Gastroesophageal sphincter (tissue), 4 donors: ENCODE results near the gene KASH5. TPM values are rescaled to one million over a fixed set of nuclear protein-coding genes. Genes with fewer than 3 reads are reported as not detected.

Source experiments
- ATAC-seq: fragments of 150-250 bp; one replicate; pipeline ENCODE4 v1.9.1; 2016; ENCODE audit warnings: mild to moderate bottlenecking, moderate library complexity
- H3K27ac ChIP-seq, 4 donors: fragments of 200-600 bp; sonication (generic) in 3 of 4; 1 replicate in 3 of 4; 2 replicates in 1 of 4; pipeline ENCODE4 v1.5.1; 2016 to 2019
- H3K27me3 ChIP-seq: fragments of 200-600 bp; sonication (generic); one replicate; pipeline ENCODE4 v1.5.1; 2019
- H3K36me3 ChIP-seq, 2 donors: fragments of 200-600 bp; sonication (generic); one replicate each; pipeline ENCODE4 v1.5.1; 2019; ENCODE audit warnings: control low read depth in 1 of 2
- H3K4me1 ChIP-seq, 3 donors: fragments of 200-600 bp; sonication (generic); 1 replicate in 2 of 3; 2 replicates in 1 of 3; pipeline ENCODE4 v1.5.1; 2016 to 2019; ENCODE audit warnings: control low read depth in 2 of 3
- H3K4me3 ChIP-seq, 2 donors: fragments of 200-600 bp; sonication (generic); one replicate each; pipeline ENCODE4 v1.5.1; 2019; ENCODE audit warnings: mild to moderate bottlenecking in 1 of 2, moderate library complexity in 1 of 2
- H3K9me3 ChIP-seq, 3 donors: fragments of 200-600 bp; sonication (generic); one replicate each; pipeline ENCODE4 v1.5.1; 2017 to 2019; ENCODE audit warnings: control low read depth in 2 of 3
- EP300 ChIP-seq: sonication (generic); formaldehyde crosslinking; IDR thresholded peaks from one replicate; pipeline ENCODE4 v1.6.1; 2017; ENCODE audit warnings: antibody characterized with exemption, mild to moderate bottlenecking
- POLR2A ChIP-seq, 2 donors: fragments of 450-650 bp; IDR thresholded peaks; one replicate each; pipeline ENCODE4 v1.6.1; 2017; ENCODE audit warnings: antibody characterized with exemption in 2 of 2, mild to moderate bottlenecking in 2 of 2, moderate library complexity in 1 of 2
- POLR2AphosphoS5 ChIP-seq: sonication (generic); formaldehyde crosslinking; IDR thresholded peaks from one replicate; pipeline ENCODE4 v1.6.1; 2017; ENCODE audit warnings: antibody characterized with exemption
- WGBS, 2 donors: methylation state at CpG; one replicate each; pipeline ENCODE4 v1.1.5; 2018; ENCODE audit warnings: low coverage in 1 of 2; 5-methylcytosine and 5-hydroxymethylcytosine counted together
- total RNA-seq, 4 donors: library from RNA; depleted of rRNA; stranded (reverse); fragments of >200 nt; gene quantifications; one replicate each; pipeline ENCODE4 v1.1.0, GENCODE V29; 2016
- TF ChIP-seq, protein P1 (sequence below), 4 experiments: fragments of 200-600 bp in 2 of 4; fragments of 450-650 bp in 2 of 4; sonication (generic) in 1 of 4; IDR thresholded peaks; one replicate each; pipeline ENCODE4 v1.5.1; 2017 to 2019; ENCODE audit warnings: antibody characterized with exemption in 4 of 4, mild to moderate bottlenecking in 2 of 4, moderate library complexity in 2 of 4

KASH5 gene
- total RNA-seq, 4 donors from 2014 or later: not detected

DNA sequence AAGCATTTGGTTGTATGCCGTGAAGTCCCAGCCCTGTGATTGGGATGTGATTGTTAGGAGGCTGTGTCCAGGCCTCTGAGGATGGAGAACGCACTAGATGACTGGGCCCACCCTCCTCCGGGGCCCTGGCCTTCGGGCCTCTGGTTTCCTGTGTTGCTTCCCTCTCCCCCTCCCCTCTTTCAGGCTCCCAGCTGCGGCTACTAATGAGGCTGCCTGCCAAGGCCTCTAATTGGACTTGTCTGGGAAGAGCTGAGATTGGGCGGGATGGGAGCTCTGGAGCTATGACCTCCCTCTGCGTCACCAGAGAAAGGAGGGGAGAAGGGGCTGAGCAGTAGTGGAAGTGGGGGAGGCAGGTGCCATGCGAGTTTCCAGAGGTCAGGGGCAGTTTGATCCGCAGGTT, 25.3 kb downstream of the KASH5 start:
- Histone ChIP-seq H3K27me3 (peaks cover 66% of the 10 kb centered on the region), H3K9me3 (no peaks in the 10 kb centered on the region), H3K4me3 (no peak overlapping the region), H3K27ac (no peak overlapping the region), H3K36me3 (no peaks in the 10 kb centered on the region), H3K4me1 (no peaks in the 10 kb centered on the region)
- 70% methylated on average over 2 of the region's 9 CpGs; no CpG with 5 or more reads in 1 of the 2 donors for WGBS, 2 donors
- no peak for ATAC-seq
- TF ChIP-seq EP300: no peak
- TF ChIP-seq, protein P1, sequence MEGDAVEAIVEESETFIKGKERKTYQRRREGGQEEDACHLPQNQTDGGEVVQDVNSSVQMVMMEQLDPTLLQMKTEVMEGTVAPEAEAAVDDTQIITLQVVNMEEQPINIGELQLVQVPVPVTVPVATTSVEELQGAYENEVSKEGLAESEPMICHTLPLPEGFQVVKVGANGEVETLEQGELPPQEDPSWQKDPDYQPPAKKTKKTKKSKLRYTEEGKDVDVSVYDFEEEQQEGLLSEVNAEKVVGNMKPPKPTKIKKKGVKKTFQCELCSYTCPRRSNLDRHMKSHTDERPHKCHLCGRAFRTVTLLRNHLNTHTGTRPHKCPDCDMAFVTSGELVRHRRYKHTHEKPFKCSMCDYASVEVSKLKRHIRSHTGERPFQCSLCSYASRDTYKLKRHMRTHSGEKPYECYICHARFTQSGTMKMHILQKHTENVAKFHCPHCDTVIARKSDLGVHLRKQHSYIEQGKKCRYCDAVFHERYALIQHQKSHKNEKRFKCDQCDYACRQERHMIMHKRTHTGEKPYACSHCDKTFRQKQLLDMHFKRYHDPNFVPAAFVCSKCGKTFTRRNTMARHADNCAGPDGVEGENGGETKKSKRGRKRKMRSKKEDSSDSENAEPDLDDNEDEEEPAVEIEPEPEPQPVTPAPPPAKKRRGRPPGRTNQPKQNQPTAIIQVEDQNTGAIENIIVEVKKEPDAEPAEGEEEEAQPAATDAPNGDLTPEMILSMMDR (IDR thresholded peaks at IDR 0.05): no peak
- TF ChIP-seq POLR2AphosphoS5: no peak
- no peak for TF ChIP-seq POLR2A (IDR thresholded peaks at IDR 0.05)

DNA sequence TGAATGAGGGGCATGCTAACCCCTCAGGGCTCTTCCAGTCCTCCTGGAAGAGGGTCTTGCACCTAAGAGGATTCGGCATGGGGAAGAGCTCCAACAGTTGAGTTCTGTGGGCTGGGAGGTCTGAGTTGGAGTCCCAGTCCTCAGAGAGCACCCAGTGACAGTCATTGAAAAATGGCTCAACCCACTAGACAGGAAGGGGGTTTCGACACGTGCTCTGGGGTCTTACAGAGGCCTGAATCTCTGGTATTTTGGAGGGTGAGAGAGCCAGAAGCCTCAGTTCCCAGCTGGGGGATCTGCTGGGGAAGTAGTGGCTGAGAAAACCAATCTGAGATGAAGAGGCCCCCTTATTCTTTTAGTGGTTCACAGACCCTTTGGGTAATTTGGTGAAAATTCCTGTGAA, 26.2 kb downstream of the KASH5 start:
- Histone ChIP-seq H3K27me3 (peaks cover 67% of the 10 kb centered on the region), H3K36me3 (no peaks in the 10 kb centered on the region), H3K9me3 (no peaks in the 10 kb centered on the region), H3K4me3 (no peak overlapping the region), H3K4me1 (no peaks in the 10 kb centered on the region), H3K27ac (no peak overlapping the region)
- TF ChIP-seq POLR2A (IDR thresholded peaks at IDR 0.05): no peak
- no peak for TF ChIP-seq EP300
- TF ChIP-seq, protein P1 (IDR thresholded peaks at IDR 0.05): no peak
- TF ChIP-seq POLR2AphosphoS5: no peak
- ATAC-seq: no peak
- 88 to 90% methylated on average over 2 to 3 of the region's 3 CpGs for WGBS, 2 donors

DNA sequence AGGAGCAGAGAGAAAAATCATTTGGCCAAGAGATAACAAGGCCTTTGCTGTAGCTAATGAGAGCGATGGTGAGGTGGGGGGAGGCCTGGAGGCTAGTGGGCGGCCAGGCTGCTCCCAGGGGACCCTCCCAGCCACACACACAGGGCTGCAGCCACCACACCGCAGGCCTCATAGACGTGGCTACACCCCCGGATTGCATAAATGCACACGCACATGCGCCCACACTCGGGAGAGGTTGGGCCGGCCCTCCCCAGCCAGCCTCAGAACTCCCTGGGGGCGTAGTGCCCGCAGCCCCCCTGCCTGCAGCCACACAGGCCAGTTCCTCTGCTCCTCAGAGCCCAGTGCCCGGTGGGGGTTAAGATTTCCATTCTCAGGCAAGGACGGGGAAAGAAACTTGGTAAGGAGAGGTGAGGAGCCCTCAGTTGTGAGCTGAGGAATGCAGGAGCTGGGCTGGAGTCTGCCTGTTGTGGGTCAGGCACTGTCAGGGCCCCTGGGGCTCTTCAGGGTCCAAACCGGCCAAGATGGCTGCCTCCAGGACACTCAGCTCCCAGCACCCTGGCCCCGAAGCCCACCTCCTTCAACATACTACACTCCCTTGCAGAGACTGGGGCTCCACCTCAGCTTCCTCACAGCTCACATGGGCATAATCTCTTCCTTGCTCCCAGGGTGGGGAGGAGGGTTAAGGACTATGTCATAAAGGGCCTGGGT, 27.2 kb downstream of the KASH5 start:
- no peaks in the 10 kb centered on the region for H3K9me3 ChIP-seq
- peaks cover 71% of the 10 kb centered on the region for H3K27me3 ChIP-seq
- no peaks in the 10 kb centered on the region for H3K4me1 ChIP-seq
- TF ChIP-seq, protein P1 (IDR thresholded peaks at IDR 0.05): no peak
- no peak for TF ChIP-seq POLR2AphosphoS5
- no peak for TF ChIP-seq POLR2A (IDR thresholded peaks at IDR 0.05)
- no peak for TF ChIP-seq EP300
- H3K4me3 ChIP-seq: no peak overlapping the region
- ATAC-seq: no peak
- no peaks in the 10 kb centered on the region for H3K36me3 ChIP-seq
- H3K27ac ChIP-seq: no peak overlapping the region
- 80% methylated on average over 1 of the region's 15 CpGs; no CpG with 5 or more reads in 1 of the 2 donors for WGBS, 2 donors

DNA sequence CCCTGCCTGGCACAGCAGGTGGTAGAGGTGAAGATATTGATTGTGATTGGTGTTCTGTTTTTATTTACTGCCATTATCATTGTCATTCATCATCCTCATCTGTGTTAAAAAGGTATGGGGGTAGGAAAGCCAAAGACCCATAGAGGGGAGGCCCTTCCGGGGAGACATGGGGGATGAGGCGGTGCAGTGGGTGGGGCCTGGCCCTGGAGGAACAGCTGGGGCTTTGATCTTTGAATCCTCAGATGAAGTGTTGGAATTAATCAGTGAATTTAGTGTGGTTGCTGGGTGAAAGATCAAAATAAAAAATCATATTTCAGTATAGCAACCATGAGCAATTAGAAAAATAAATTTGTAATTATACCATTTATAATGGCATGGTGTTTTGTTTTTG, 27.8 kb downstream of the KASH5 start:
- no peak for ATAC-seq
- H3K27me3 ChIP-seq: peaks cover 77% of the 10 kb centered on the region
- no peaks in the 10 kb centered on the region for H3K36me3 ChIP-seq
- no peak overlapping the region for H3K4me3 ChIP-seq
- H3K27ac ChIP-seq: no peak overlapping the region
- 71 to 83% methylated on average over 1 to 2 of the region's 2 CpGs for whole genome bisulfite sequencing, 2 donors
- H3K9me3 ChIP-seq: no peaks in the 10 kb centered on the region
- H3K4me1 ChIP-seq: peaks cover 0 to 3% (median 0%) of the 10 kb centered on the region in 3 donors
- TF ChIP-seq, protein P1 (IDR thresholded peaks at IDR 0.05): no peak
- TF ChIP-seq POLR2A (IDR thresholded peaks at IDR 0.05) (no peak), POLR2AphosphoS5 (no peak)

DNA sequence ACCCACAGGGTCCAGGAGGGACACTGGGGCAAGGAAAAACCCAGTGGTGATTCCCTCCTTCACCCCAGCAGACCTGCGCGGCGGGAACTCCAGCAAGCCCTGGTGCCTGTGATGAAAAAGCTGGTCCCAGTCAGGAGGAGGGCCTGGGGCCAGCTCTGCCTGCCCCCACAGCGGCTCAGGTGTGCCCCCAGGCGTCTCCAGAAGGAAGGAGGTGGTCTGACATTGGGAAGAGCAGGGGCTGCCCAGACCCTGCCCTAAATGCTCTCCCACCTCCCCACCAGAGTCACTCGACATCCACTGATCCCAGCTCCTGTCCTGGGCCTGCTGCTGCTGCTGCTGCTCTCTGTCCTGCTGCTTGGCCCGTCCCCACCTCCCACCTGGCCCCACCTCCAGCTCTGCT, 29.0 kb downstream of the KASH5 start:
- peaks cover 0 to 16% (median 9%) of the 10 kb centered on the region in 3 donors for H3K4me1 ChIP-seq
- ATAC-seq: no peak
- no peaks in the 10 kb centered on the region for H3K36me3 ChIP-seq
- TF ChIP-seq POLR2A (IDR thresholded peaks at IDR 0.05) (no peak), EP300 (no peak), POLR2AphosphoS5 (no peak)
- TF ChIP-seq, protein P1 (IDR thresholded peaks at IDR 0.05): no peak
- no peak overlapping the region for H3K27ac ChIP-seq
- H3K4me3 ChIP-seq: no peak overlapping the region
- H3K9me3 ChIP-seq: no peaks in the 10 kb centered on the region
- 50% methylated on average over 1 of the region's 7 CpGs; no CpG with 5 or more reads in 1 of the 2 donors for WGBS, 2 donors
- H3K27me3 ChIP-seq: peaks cover 90% of the 10 kb centered on the region
